K562 (cell line): ENCODE results near the gene KCNK1. TPM values are rescaled to one million over a fixed set of nuclear protein-coding genes. Genes with fewer than 3 reads are reported as not detected.

ENCODE experiments used
- ATAC-seq: fragments of 200-7000 bp; cut with Tn5 transposase; 3 replicates; pipeline ENCODE4 v1.9.1; 2020; ENCODE audit warnings: moderate library complexity
- BruUV-seq: library from RNA; stranded (reverse); fragments of 400-500 nt; replicated peaks from 2 replicates; lab custom pipeline; 2021; lab: Mats Ljungman, UMichigan
- CTCF ChIA-PET: fragments of 300-600 bp; formaldehyde crosslinking; extraction: SDS; loops from one replicate; lab custom pipeline; 2021; ENCODE audit warnings: low intra/inter-chr PET ratio; lab: Yijun Ruan, JAX
- POLR2A ChIA-PET: fragments of 300-600, 350-650 bp; sonication (Branson Sonifier 250); formaldehyde crosslinking; extraction: SDS; loops from one replicate; lab custom pipeline; 2021; ENCODE audit warnings: antibody characterized with exemption, inconsistent platforms; lab: Yijun Ruan, JAX
- DNase-seq, 4 experiments: peaks; one replicate each; pipeline versions ENCODE4 v3.0.0 to v3.0.0-alpha.2; 2011 to 2018; ENCODE audit warnings: low spot score in 3 of 4, mixed read lengths in 3 of 4; ENCODE audit errors: extremely low read depth in 1 of 4
- FAIRE-seq: peaks from 2 replicates; lab custom pipeline; 2011; peaks lifted over from hg19 to GRCh38; lab: Jason Lieb, UNC
- H2AFZ ChIP-seq: 2 replicates; pipeline ENCODE4 v1.6.0; 2011; ENCODE audit warnings: low read depth, low read length, control low read depth, inconsistent platforms
- H3K27ac ChIP-seq: fragments of 200-600 bp; 3 replicates; pipeline ENCODE4 v1.8.0; 2011; ENCODE audit warnings: low read depth, mild to moderate bottlenecking, control low read depth, inconsistent platforms, low read length, moderate library complexity, mixed read lengths; ENCODE audit errors: extremely low read depth
- H3K27me3 ChIP-seq, 2 experiments: fragments of 300-600 bp in 1 of 2; 2 replicates in 1 of 2; 3 replicates in 1 of 2; pipeline versions ENCODE4 v1.6.0 to v1.8.0; 2011; ENCODE audit warnings: inconsistent platforms in 2 of 2, low read length in 2 of 2, mild to moderate bottlenecking in 1 of 2, mixed read lengths in 1 of 2, moderate library complexity in 1 of 2; ENCODE audit not compliant: control insufficient read depth in 2 of 2, insufficient read depth in 2 of 2
- H3K36me3 ChIP-seq: fragments of 300-600 bp; 3 replicates; pipeline ENCODE4 v1.8.0; 2011; ENCODE audit warnings: mild to moderate bottlenecking, low read length, inconsistent platforms; ENCODE audit not compliant: control insufficient read depth, insufficient read depth
- H3K4me1 ChIP-seq, 2 experiments: fragments of 200-600 bp in 1 of 2; replicated peaks in 1 of 2; 2 replicates in 1 of 2; 3 replicates in 1 of 2; pipeline versions ENCODE4 v1.5.1 to v1.8.0; 2011; ENCODE audit warnings: inconsistent platforms in 2 of 2, low read length in 2 of 2, mild to moderate bottlenecking in 1 of 2, mixed read lengths in 1 of 2, moderate library complexity in 1 of 2; ENCODE audit not compliant: control insufficient read depth in 2 of 2, insufficient read depth in 2 of 2
- H3K4me2 ChIP-seq: 2 replicates; pipeline ENCODE4 v1.6.1; 2011; ENCODE audit warnings: low read length, control low read depth, inconsistent platforms, mixed read lengths; ENCODE audit not compliant: insufficient read depth
- H3K4me3 ChIP-seq: fragments of 200-600 bp; sonication (generic), shearing (Covaris generic); 2 replicates; pipeline ENCODE4 v1.5.1; 2016; ENCODE audit warnings: control low read depth, inconsistent platforms
- H3K79me2 ChIP-seq: fragments of 200-600 bp; 3 replicates; pipeline ENCODE4 v1.8.0; 2011; ENCODE audit warnings: low read length, inconsistent platforms; ENCODE audit not compliant: control insufficient read depth, insufficient read depth
- H3K9ac ChIP-seq, 2 experiments: 2 replicates each; pipeline versions ENCODE4 v1.6.0 to v1.6.1; 2011; ENCODE audit warnings: low read depth in 2 of 2, low read length in 2 of 2, control low read depth in 1 of 2, inconsistent platforms in 1 of 2, mild to moderate bottlenecking in 1 of 2, mixed read lengths in 1 of 2; ENCODE audit not compliant: insufficient read depth in 1 of 2
- H3K9me1 ChIP-seq: one replicate; pipeline ENCODE4 v1.6.0; 2011; ENCODE audit warnings: inconsistent platforms, mild to moderate bottlenecking, low read length, moderate library complexity; ENCODE audit not compliant: control insufficient read depth, insufficient read depth
- H3K9me3 ChIP-seq: replicated peaks from 2 replicates; pipeline ENCODE4 v1.5.1; 2011; ENCODE audit warnings: low read depth, low read length, inconsistent platforms; ENCODE audit not compliant: control insufficient read depth, insufficient read depth
- H4K20me1 ChIP-seq: replicated peaks from 2 replicates; pipeline ENCODE4 v1.6.1; 2011; ENCODE audit warnings: low read length, inconsistent platforms, mixed read lengths; ENCODE audit not compliant: control insufficient read depth, insufficient read depth
- BCOR ChIP-seq: fragments of 450-650 bp; IDR thresholded peaks from 2 replicates; pipeline ENCODE4 v1.6.1; 2016
- BRD9 ChIP-seq: fragments of 450-650 bp; IDR thresholded peaks from 2 replicates; pipeline ENCODE4 v1.6.1; 2018; ENCODE audit warnings: low read depth; ENCODE audit not compliant: partially characterized antibody
- ESRRB ChIP-seq: fragments of 250-450 bp; sonication (Bioruptor Pico); IDR thresholded peaks from 2 replicates; pipeline ENCODE4 v1.5.0; 2020; ENCODE audit warnings: mild to moderate bottlenecking, moderate library complexity, borderline replicate concordance
- KAT8 ChIP-seq: fragments of 450-650 bp; IDR thresholded peaks from 2 replicates; pipeline ENCODE4 v1.6.1; 2016; ENCODE audit warnings: low read depth, mild to moderate bottlenecking
- KLF10 ChIP-seq: fragments of 250-450 bp; sonication (Bioruptor Pico); IDR thresholded peaks from 2 replicates; pipeline ENCODE4 v1.6.1; 2021; ENCODE audit warnings: matching md5 sums
- SIN3A ChIP-seq, 2 experiments: fragments of 150-350 bp in 1 of 2; IDR thresholded peaks; 2 replicates each; pipeline ENCODE4 v1.6.1; 2011 to 2016; ENCODE audit warnings: borderline replicate concordance in 2 of 2, low read depth in 2 of 2, low read length in 2 of 2, mild to moderate bottlenecking in 2 of 2, moderate library complexity in 2 of 2; ENCODE audit not compliant: control insufficient read depth in 1 of 2
- TAF9B ChIP-seq: fragments of 450-650 bp; IDR thresholded peaks from 2 replicates; pipeline ENCODE4 v1.6.1; 2018; ENCODE audit warnings: mild to moderate bottlenecking; ENCODE audit not compliant: partially characterized antibody
- TAL1 ChIP-seq: fragments of 450-650 bp; IDR thresholded peaks from 2 replicates; pipeline ENCODE4 v1.6.1; 2016; ENCODE audit warnings: mild to moderate bottlenecking
- THRAP3 ChIP-seq: fragments of 450-650 bp; IDR thresholded peaks from 2 replicates; pipeline ENCODE4 v1.6.1; 2016; ENCODE audit warnings: mild to moderate bottlenecking, inconsistent platforms, borderline replicate concordance
- XRCC3 ChIP-seq: fragments of 450-650 bp; IDR thresholded peaks from 2 replicates; pipeline ENCODE4 v1.6.1; 2017; ENCODE audit warnings: mild to moderate bottlenecking, moderate library complexity
- WGBS: fragments of 100-300 bp; shearing (Covaris generic); methylation state at CpG from one replicate; pipeline ENCODE4 v1.1.6; 2016; ENCODE audit warnings: low coverage, mixed read lengths; ENCODE audit not compliant: insufficient coverage; ENCODE audit errors: missing lambda C conversion rate; 5-methylcytosine and 5-hydroxymethylcytosine counted together
- in situ Hi-C: fragments of 300-500 bp; cut with MboI; formaldehyde crosslinking; loops from 4 replicates; pipeline ENCODE4 v1.15.0; 2018; ENCODE audit warnings: inconsistent platforms, mixed read lengths
- intact Hi-C: fragments of 100-400 bp; cut with micrococcal nuclease; formaldehyde crosslinking; loops from 2 replicates; pipeline ENCODE4 v1.14.2; 2022
- polyA plus RNA-seq, 8 experiments: library from polyadenylated mRNA; depleted of rRNA in 4 of 8; stranded (reverse) in 5 of 8; unstranded in 3 of 8; fragments of >200 nt; fragmentation: Nextera tagmentation in 2 of 8; fragmentation: Illumina TruSeq in 1 of 8; extraction: Ambion mirVana in 2 of 8; extraction: Trizol in 1 of 8; gene quantifications; 2 replicates each; pipeline versions ENCODE4 v1.2.1 to v1.2.3, GENCODE V29; 2011 to 2014; ENCODE audit warnings: inconsistent platforms in 1 of 8, missing spikeins in 1 of 8
- total RNA-seq, 7 experiments: library from RNA; depleted of rRNA in 6 of 7; stranded (reverse); fragments of >200 nt in 6 of 7; fragmentation: Illumina TruSeq in 2 of 7; extraction: Trizol in 2 of 7; gene quantifications; 2 replicates each; pipeline versions ENCODE4 v1.2.1 to v1.2.3, GENCODE V29; 2011 to 2021; ENCODE audit warnings: low replicate concordance in 1 of 7
- TF ChIP-seq, protein P1 (sequence below): fragments of 450-650 bp; IDR thresholded peaks from 2 replicates; pipeline ENCODE4 v1.6.1; 2014; ENCODE audit warnings: low read depth, mild to moderate bottlenecking, moderate library complexity, borderline replicate concordance

Gene KCNK1
- total and polyA plus RNA-seq, 9 of the 15 experiments (the other 6 are each of a cell fraction or from before 2014, with no cell fraction given): 3.1 to 22.7 (median 6.0) TPM

DNA sequence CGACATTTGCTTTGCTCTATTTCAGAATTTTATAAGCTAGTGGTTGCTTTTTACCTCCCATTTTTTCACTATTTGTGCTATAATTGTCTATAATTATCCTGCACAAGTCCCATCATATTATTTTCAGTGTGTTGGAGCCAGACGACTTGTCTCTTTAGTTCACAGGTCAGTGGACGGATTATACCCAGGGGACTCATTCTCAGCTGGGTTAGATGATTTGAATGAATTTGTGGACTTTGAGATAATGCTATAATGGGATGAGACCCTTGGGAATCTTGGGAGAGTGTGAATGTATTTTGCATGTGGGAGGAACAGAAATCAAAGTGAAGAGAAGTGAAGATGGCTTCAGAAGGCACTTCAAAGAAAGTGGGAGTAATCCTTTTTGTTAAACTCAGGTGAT is 31.5 kb upstream of the KCNK1 start:
- 30% methylated on average over 3 of the region's 3 CpGs for WGBS
- intact Hi-C loops: no loop called here
- no peak for DNase-seq
- no peak overlapping the region for H3K27ac ChIP-seq
- H3K9me3 ChIP-seq: peaks cover 2% of the 10 kb centered on the region
- peaks cover 0 to 5% of the 10 kb centered on the region in 2 experiments; a peak in 2 of 5 replicates for H3K4me1 ChIP-seq
- ChIA-PET POLR2A (no interaction called here), CTCF (no interaction called here)
- no peak overlapping the region for H3K4me3 ChIP-seq
- ATAC-seq: no peak
- H3K9ac ChIP-seq: no peak overlapping the region
- no TSS peak for BruUV-seq
- no peaks in the 10 kb centered on the region for H3K36me3 ChIP-seq
- no peaks in the 10 kb centered on the region for H3K27me3 ChIP-seq
- in situ Hi-C loops: no loop called here
- TF ChIP-seq TAF9B (no peak), BRD9 (no peak), THRAP3 (no peak), KAT8 (no peak), SIN3A (IDR thresholded peaks at IDR 0.05; ENCODE audit: borderline replicate concordance in 2 of 2, control insufficient read depth in 1 of 2, low read depth in 2 of 2, low read length in 2 of 2) (no peak), ESRRB (CRISPR knock-in tag) (no peak), BCOR (no peak), TAL1 (no peak), XRCC3 (no peak), KLF10 (CRISPR knock-in tag) (no peak)
- TF ChIP-seq, protein P1, sequence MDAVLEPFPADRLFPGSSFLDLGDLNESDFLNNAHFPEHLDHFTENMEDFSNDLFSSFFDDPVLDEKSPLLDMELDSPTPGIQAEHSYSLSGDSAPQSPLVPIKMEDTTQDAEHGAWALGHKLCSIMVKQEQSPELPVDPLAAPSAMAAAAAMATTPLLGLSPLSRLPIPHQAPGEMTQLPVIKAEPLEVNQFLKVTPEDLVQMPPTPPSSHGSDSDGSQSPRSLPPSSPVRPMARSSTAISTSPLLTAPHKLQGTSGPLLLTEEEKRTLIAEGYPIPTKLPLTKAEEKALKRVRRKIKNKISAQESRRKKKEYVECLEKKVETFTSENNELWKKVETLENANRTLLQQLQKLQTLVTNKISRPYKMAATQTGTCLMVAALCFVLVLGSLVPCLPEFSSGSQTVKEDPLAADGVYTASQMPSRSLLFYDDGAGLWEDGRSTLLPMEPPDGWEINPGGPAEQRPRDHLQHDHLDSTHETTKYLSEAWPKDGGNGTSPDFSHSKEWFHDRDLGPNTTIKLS: no peak
- no peaks in the 10 kb centered on the region for H3K9me1 ChIP-seq
- no peak for FAIRE-seq
- no peaks in the 10 kb centered on the region for H3K79me2 ChIP-seq
- H2AFZ ChIP-seq: no peak overlapping the region
- no peak overlapping the region for H3K4me2 ChIP-seq
- H4K20me1 ChIP-seq: no peaks in the 10 kb centered on the region
